Choroid plexus epithelial cell (primary cell): ENCODE data around the gene PDC.

Experiments
- DNase-seq: peaks from one replicate; pipeline ENCODE4 v3.0.0-alpha.2; 2010; ENCODE audit warnings: low read depth
- H3K4me3 ChIP-seq: 2 replicates; pipeline ENCODE4 v1.5.1; 2011; ENCODE audit warnings: low read depth, mild to moderate bottlenecking, control low read depth, low read length, moderate library complexity
- CTCF ChIP-seq: conservative IDR thresholded peaks from 2 replicates; pipeline ENCODE4 v1.5.1; 2011; ENCODE audit warnings: low read depth, mild to moderate bottlenecking, control low read depth, inconsistent platforms, low read length, moderate library complexity

The PDC gene

GRCh38 chr1:186426118-186426517 lies 34.8 kb downstream of the PDC start:
- no peak overlapping the region for H3K4me3 ChIP-seq
- no peak for TF ChIP-seq CTCF
- no peak for DNase-seq

- TF ChIP-seq CTCF = no peak
- peak; percentile 59 for DNase-seq
- H3K4me3 ChIP-seq = no peak overlapping the region
Observed at GRCh38 chr1:186424539-186424938, 36.4 kb downstream of the PDC start.

GRCh38 chr1:186421446-186421845 lies 39.5 kb downstream of the PDC start:
- DNase-seq = peak; percentile 7
- H3K4me3 ChIP-seq = no peak overlapping the region
- no peak for TF ChIP-seq CTCF

- DNase-seq = peak; percentile 42
- no peak overlapping the region for H3K4me3 ChIP-seq
- no peak for TF ChIP-seq CTCF
Observed at GRCh38 chr1:186420923-186421322, 40.0 kb downstream of the PDC start.

GRCh38 chr1:186420311-186420710 lies 40.6 kb downstream of the PDC start:
- TF ChIP-seq CTCF = no peak
- peak; percentile 26 for DNase-seq

GRCh38 chr1:186418503-186418902 lies 42.4 kb downstream of the PDC start:
- H3K4me3 ChIP-seq = no peak overlapping the region
- DNase-seq = peak; percentile 47
- TF ChIP-seq CTCF = no peak

More at GRCh38 chr1:186420311-186420710, 40.6 kb downstream of the PDC start:
- no peak overlapping the region for H3K4me3 ChIP-seq

- TF ChIP-seq CTCF = no peak
- DNase-seq = no peak
Observed at GRCh38 chr1:186413319-186413718, 47.6 kb downstream of the PDC start.

More at GRCh38 chr1:186413319-186413718, 47.6 kb downstream of the PDC start:
- no peak overlapping the region for H3K4me3 ChIP-seq
